Measurements from ENCODE around the gene PSAP. TPM values are rescaled to one million over a fixed set of nuclear protein-coding genes. Genes with fewer than 3 reads are reported as not detected.

Gene PSAP
- total RNA-seq, 6 experiments from 2014 or later, result 520 to 743 (median 570) TPM

- no peaks in the 10 kb centered on the region for H3K27me3 ChIP-seq
- DNase-seq (no peak), ATAC-seq (no peak)
- 68% methylated on average over 13 of the region's 14 CpGs for WGBS (ENCODE audit: insufficient coverage, low coverage, low lambda C conversion rate, missing lambda C conversion rate)
- H3K27ac ChIP-seq, result peak overlapping the region in 1 of 3 donors; percentile 64
- H3K36me3 ChIP-seq, result peaks cover 0 to 9% (median under 1%) of the 10 kb centered on the region in 4 donors
- H3K4me3 ChIP-seq, result no peak overlapping the region
- H3K4me1 ChIP-seq, result peaks cover 0 to 83% (median 10%) of the 10 kb centered on the region in 4 donors
- TF ChIP-seq POLR2A (IDR thresholded peaks at IDR 0.05) (no peak), CTCF (IDR thresholded peaks at IDR 0.05) (no peak)
- intact Hi-C loops (cut with DNase I), result no loop called here
- no peaks in the 10 kb centered on the region for H3K9me3 ChIP-seq
These were observed 12.5 kb downstream of the PSAP start for GRCh38 chr10:71838264-71839211.

GRCh38 chr10:71837098-71837827 lies 13.8 kb downstream of the PSAP start:
- 51% methylated on average over 14 of the region's 17 CpGs for WGBS (ENCODE audit: insufficient coverage, low coverage, low lambda C conversion rate, missing lambda C conversion rate)
- intact Hi-C loops (cut with DNase I), result no loop called here
- Histone ChIP-seq H3K4me3 (no peak overlapping the region), H3K27ac (peak overlapping the region; percentile 48 to 64 (median 61)), H3K9me3 (no peaks in the 10 kb centered on the region), H3K36me3 (peaks cover 0 to 20% (median 3%) of the 10 kb centered on the region in 4 donors), H3K27me3 (no peaks in the 10 kb centered on the region), H3K4me1 (peaks cover 0 to 77% (median 8%) of the 10 kb centered on the region in 4 donors)
- DNase-seq (no peak), ATAC-seq (no peak)
- TF ChIP-seq CTCF (IDR thresholded peaks at IDR 0.05), result peak in 2 of 4 donors; percentile 14 to 19
- no peak for TF ChIP-seq POLR2A (IDR thresholded peaks at IDR 0.05)

GRCh38 chr10:71836596-71836974 lies 14.5 kb downstream of the PSAP start:
- DNase-seq, result no peak
- Histone ChIP-seq H3K9me3 (no peaks in the 10 kb centered on the region), H3K36me3 (peaks cover 0 to 27% (median 6%) of the 10 kb centered on the region in 4 donors), H3K4me3 (no peak overlapping the region), H3K27ac (peak overlapping the region; percentile 48 to 64 (median 61)), H3K27me3 (no peaks in the 10 kb centered on the region), H3K4me1 (peaks cover 0 to 74% (median 8%) of the 10 kb centered on the region in 4 donors)
- intact Hi-C loops (cut with DNase I), result no loop called here
- 54% methylated on average over 4 of the region's 4 CpGs for WGBS (ENCODE audit: insufficient coverage, low coverage, low lambda C conversion rate, missing lambda C conversion rate)
- ATAC-seq, result peak; percentile 5 to 41 (median 22)
- no peak for TF ChIP-seq POLR2A (IDR thresholded peaks at IDR 0.05)
- TF ChIP-seq CTCF (IDR thresholded peaks at IDR 0.05), result no peak

- DNase-seq (peak; percentile 79 to 91 (median 85)), ATAC-seq (peak; percentile 66 to 82 (median 79))
- Histone ChIP-seq H3K36me3 (peaks cover 0 to 33% (median 13%) of the 10 kb centered on the region in 4 donors), H3K27ac (peak overlapping the region; percentile 48 to 64 (median 61)), H3K9me3 (no peaks in the 10 kb centered on the region), H3K4me3 (peak overlapping the region in 1 of 3 donors; percentile 17), H3K27me3 (no peaks in the 10 kb centered on the region), H3K4me1 (peaks cover 0 to 71% (median 8%) of the 10 kb centered on the region in 4 donors)
- intact Hi-C loops (cut with DNase I), result no loop called here
- WGBS (ENCODE audit: insufficient coverage, low coverage, low lambda C conversion rate, missing lambda C conversion rate), result 14% methylated on average over 11 of the region's 11 CpGs
- TF ChIP-seq POLR2A (IDR thresholded peaks at IDR 0.05) (no peak), CTCF (IDR thresholded peaks at IDR 0.05) (no peak)
These were observed 15.1 kb downstream of the PSAP start for GRCh38 chr10:71835671-71836595.

All from right lobe of liver (tissue), 6 donors.